Kidney epithelial cell (primary cell): ENCODE measurements around the gene MXRA5. TPM values are rescaled to one million over a fixed set of nuclear protein-coding genes. Genes with fewer than 3 reads are reported as not detected.
"Not testable (repeated sequence)": the region's sequence is repeated elsewhere in the genome, so short reads cannot be mapped to it uniquely, and the experiment has no call there.

Experiments used
- DNase-seq: peaks from one replicate; pipeline ENCODE4 v3.0.0-alpha.2; 2010; ENCODE audit warnings: low read depth
- H3K27me3 ChIP-seq: 2 replicates; pipeline ENCODE4 v1.6.0; 2011; ENCODE audit warnings: low read length; ENCODE audit not compliant: control insufficient read depth, insufficient read depth
- H3K36me3 ChIP-seq: 2 replicates; pipeline ENCODE4 v1.5.1; 2011; ENCODE audit warnings: low read length; ENCODE audit not compliant: control insufficient read depth, insufficient read depth
- H3K4me3 ChIP-seq: 2 replicates; pipeline ENCODE4 v1.5.1; 2011; ENCODE audit warnings: low read depth, mild to moderate bottlenecking, control low read depth, low read length
- total RNA-seq: library from RNA; depleted of rRNA; stranded (reverse); fragments of >200 nt; gene quantifications from 2 replicates; pipeline ENCODE4 v1.2.3, GENCODE V29; 2015
- TF ChIP-seq, protein P1 (sequence below): IDR thresholded peaks from 2 replicates; pipeline ENCODE4 v1.5.1; 2011; ENCODE audit warnings: mild to moderate bottlenecking, moderate library complexity, low read length, control low read depth, inconsistent platforms; ENCODE audit not compliant: insufficient read depth, poor library complexity, severe bottlenecking

Gene MXRA5
- total RNA-seq, 1 donor from 2014 or later, result 5.4 TPM

- Histone ChIP-seq H3K4me3 (no peak overlapping the region), H3K27me3 (no peaks in the 10 kb centered on the region), H3K36me3 (no peaks in the 10 kb centered on the region)
- TF ChIP-seq, protein P1, sequence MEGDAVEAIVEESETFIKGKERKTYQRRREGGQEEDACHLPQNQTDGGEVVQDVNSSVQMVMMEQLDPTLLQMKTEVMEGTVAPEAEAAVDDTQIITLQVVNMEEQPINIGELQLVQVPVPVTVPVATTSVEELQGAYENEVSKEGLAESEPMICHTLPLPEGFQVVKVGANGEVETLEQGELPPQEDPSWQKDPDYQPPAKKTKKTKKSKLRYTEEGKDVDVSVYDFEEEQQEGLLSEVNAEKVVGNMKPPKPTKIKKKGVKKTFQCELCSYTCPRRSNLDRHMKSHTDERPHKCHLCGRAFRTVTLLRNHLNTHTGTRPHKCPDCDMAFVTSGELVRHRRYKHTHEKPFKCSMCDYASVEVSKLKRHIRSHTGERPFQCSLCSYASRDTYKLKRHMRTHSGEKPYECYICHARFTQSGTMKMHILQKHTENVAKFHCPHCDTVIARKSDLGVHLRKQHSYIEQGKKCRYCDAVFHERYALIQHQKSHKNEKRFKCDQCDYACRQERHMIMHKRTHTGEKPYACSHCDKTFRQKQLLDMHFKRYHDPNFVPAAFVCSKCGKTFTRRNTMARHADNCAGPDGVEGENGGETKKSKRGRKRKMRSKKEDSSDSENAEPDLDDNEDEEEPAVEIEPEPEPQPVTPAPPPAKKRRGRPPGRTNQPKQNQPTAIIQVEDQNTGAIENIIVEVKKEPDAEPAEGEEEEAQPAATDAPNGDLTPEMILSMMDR, result no peak
- no peak for DNase-seq
Observed at GRCh38 chrX:3290561-3290960, 55.9 kb downstream of the MXRA5 start.

DNA sequence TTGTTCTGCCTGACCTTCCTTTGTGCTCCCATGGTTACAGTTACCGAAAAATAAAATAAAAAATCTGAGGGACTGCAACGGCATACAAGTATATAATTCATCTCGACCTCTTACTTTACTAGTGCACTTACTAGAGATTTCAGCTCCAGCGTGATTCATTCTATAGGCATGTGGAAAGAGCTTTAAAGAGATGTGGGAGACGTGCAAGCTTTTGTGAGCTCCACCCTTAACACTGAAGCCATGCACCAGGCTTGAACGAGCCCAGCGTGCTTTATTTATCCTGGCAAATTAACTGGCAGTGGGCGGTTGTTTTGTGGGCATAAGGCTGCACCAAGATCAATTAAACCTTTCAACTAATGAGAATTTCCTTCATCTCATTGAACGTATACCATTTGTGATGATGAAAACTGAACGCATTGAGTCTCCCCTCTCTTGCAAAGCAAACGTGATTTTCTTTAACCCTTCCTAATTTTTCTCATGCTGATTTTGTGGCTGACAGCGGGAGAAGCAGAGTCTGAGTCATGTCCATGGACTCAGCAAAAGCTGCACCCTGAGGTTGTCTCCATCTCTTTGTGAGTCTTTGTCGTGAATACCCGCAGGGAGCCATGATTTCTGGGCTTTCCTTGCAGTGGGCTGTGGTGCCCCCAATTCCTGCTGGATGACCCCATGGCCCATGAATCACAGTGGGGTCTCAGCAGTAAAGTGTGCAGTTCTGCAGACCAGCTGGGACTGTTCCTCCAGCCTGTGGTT, 60.1 kb downstream of the MXRA5 start:
- TF ChIP-seq, protein P1, result no peak
- H3K4me3 ChIP-seq, result no peak overlapping the region
- no peak for DNase-seq

DNA sequence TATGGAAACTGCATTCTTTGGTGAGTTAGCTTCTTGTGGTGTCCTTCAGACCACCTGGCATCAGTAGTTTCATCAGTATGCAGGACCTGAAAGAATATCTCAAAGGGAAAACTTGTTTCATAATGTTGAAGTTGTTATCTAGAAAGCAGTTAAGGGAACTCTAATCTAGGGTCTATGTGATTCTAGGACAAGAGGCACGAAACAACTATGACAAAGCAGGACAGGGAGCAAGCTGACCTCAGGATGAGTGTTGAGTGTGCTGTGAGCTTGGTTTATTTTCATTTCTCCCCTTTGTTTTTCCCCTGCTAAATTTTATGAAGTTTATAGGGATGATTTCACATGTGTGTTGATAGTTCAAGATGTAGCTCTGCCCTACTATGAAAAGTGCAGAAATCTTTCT, 65.7 kb downstream of the MXRA5 start:
- TF ChIP-seq, protein P1, result no peak
- Histone ChIP-seq H3K4me3 (no peak overlapping the region), H3K36me3 (no peaks in the 10 kb centered on the region), H3K27me3 (no peaks in the 10 kb centered on the region)
- DNase-seq, result no peak

More for the DNA sequence above, 60.1 kb downstream of the MXRA5 start:
- Histone ChIP-seq H3K36me3 (no peaks in the 10 kb centered on the region), H3K27me3 (no peaks in the 10 kb centered on the region)

GRCh38 chrX:3273668-3274067, 72.8 kb downstream of the MXRA5 start:
- not testable (repeated sequence) for H3K27me3 ChIP-seq, H3K36me3 ChIP-seq, H3K4me3 ChIP-seq, DNase-seq

DNA sequence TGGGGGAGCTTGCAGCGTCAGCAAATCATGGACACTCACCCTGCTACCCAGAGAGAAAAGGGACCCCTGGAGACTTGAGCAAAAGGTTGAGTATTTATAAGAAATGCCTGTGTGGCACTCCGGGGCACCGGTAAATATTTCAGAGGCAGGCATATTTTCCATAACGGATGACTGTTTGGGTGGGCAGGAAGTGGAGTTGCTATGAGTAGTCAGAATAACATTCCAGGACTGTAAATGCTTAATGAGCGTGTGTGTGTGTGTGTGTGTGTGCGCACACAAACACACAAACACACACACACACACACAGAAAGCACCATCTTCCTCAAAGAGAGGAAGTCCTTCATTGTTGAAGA, 74.6 kb downstream of the MXRA5 start:
- Histone ChIP-seq H3K27me3 (no peaks in the 10 kb centered on the region), H3K4me3 (no peak overlapping the region), H3K36me3 (no peaks in the 10 kb centered on the region)
- DNase-seq, result peak; percentile 56
- TF ChIP-seq, protein P1, result no peak

DNA sequence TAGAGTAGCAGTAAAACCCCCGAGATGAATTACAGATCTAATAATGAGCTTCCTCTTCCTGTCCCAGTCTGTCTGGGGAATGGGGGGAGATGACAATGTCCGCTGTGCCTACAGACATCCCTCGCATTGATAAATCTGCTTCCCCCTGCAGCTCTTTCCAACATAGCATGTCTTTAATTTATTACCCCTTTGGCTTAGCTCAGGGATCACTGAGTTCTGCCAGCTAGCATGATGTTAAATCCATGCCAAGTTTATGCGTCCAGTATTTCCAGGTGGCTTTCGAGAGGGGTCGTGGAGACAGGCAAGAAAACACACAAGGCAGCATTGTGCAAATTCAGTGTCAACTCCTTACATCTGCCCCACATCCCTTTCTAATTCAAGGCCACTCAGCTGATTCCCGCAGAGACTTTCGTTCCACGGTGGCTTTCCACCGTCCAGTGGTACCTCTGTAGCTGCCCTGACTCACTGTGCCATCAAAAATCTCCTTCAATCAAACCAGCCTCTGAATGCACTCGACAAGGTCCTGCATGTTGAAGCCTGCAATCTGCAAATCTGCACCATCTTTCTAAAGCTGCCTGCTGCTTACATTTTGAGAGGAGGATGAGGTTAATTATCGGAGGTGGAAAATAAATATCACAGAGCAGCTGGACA, 75.1 kb downstream of the MXRA5 start:
- H3K4me3 ChIP-seq, result no peak overlapping the region
- no peak for DNase-seq
- H3K27me3 ChIP-seq, result no peaks in the 10 kb centered on the region
- TF ChIP-seq, protein P1, result no peak
- H3K36me3 ChIP-seq, result no peaks in the 10 kb centered on the region
